ENCODE measurements around the gene COL6A3.

Gene COL6A3

GRCh38 chr2:237438080-237438940 is 24.3 kb upstream of the COL6A3 start:
- no peak for DNase-seq

- no peak for DNase-seq
Measured at GRCh38 chr2:237437566-237437965, 23.6 kb upstream of the COL6A3 start.

GRCh38 chr2:237435844-237436587 is 22.1 kb upstream of the COL6A3 start:
- no peak for DNase-seq

- DNase-seq: peak; percentile 74
Measured at GRCh38 chr2:237434866-237435311, 20.9 kb upstream of the COL6A3 start.

GRCh38 chr2:237433920-237434676 is 20.1 kb upstream of the COL6A3 start:
- DNase-seq: no peak

- peak; percentile 80 for DNase-seq
Measured at GRCh38 chr2:237432484-237433092, 18.6 kb upstream of the COL6A3 start.

DNA sequence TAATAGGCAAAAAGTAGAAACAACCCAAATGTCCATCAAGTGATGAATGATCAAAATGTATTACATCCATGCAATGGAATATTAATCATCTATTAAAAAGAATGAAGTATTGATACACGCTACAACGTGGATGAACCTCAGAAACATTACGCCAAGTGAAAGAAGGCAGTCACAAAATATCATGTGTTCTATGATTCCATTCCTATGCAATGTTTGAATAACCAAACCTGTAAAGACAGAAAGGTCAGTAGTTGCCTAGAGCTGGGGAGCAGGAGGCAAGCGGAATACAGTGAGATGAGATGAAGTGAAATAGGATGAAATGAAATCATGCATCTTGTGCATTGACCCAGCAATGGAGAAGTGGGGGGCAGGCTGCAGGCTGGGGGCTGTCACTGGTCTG is 17.9 kb upstream of the COL6A3 start:
- DNase-seq: no peak

DNA sequence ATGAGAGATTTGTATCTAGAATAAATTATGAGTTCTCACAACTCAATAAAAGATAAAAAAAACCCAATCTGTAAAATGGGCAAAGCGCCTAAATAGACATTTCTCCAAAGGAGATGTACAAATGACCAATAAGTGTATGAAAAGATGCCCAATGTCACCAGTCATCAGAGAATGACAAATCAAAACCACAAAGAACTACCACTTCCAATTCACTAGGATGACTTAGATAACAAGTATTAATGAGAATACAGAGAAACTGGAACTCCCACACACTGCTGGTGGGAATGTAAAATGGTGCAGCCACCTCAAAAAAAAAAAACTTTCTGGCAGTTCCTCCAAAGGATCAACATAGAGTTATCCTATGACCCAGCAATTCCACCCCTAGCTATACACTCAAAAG is 17.4 kb upstream of the COL6A3 start:
- DNase-seq: no peak

DNA sequence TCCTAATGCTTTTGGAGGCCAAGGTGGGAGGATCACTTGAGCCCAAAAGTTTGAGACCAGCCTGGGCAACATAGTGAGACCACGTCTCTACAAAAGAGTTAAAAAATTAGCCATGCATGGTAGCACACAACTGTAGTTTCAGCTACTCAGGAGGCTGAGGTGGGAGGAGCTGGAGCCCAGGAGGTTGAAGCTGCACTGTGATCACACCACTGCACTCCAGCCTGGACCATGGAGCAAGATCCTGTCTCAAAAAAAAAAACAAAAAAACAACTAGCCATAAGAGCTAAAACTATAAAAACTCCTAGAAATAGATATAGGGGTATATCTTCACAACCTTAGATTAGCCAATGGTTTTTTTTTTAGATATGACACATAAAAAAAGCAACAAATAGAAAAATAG is 16.9 kb upstream of the COL6A3 start:
- no peak for DNase-seq

DNA sequence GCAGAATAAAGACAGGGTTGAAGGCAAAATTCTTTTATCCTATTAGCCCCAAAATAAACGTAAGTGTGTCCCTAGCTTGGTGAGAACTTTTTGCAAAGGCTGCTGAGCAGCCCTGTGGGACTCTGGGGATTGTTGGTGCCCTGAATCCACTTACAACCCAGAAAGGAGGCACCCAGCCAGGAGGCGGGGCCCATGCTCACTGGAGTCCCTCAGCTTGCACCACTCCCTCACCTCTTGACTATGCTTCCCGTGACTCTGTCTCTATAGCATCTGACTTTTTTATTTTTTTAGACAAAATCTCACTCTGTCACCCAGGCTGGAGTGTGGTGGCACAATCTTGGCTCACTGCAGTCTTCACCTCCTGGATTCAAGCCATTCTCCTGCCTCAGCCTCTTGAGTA is 15.8 kb upstream of the COL6A3 start:
- no peak for DNase-seq

- DNase-seq: peak; percentile 66
Measured at GRCh38 chr2:237427769-237428506, 14.0 kb upstream of the COL6A3 start.

DNA sequence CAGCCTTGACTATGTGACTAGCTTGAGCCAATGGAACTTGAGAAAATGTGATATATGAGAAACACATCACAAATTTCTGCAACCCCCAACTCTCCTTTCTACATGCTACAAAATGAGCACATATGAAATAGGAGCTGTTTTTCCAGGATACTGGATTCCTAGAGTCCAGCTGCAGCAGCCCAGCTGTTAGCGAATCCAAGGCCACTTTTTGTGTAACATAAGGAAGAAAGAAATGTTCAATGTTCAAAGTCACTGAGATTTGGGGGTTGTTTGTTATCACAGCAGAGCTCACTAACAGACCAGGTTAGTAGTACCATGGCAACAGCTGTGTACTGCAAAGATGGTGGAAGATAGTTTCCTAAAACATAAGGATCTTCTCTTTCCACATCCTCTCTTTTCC is 12.6 kb upstream of the COL6A3 start:
- DNase-seq: no peak

GRCh38 chr2:237425320-237425719 is 11.4 kb upstream of the COL6A3 start:
- no peak for DNase-seq

GRCh38 chr2:237424544-237424943 is 10.6 kb upstream of the COL6A3 start:
- DNase-seq: no peak

GRCh38 chr2:237423891-237424290 is 9.9 kb upstream of the COL6A3 start:
- DNase-seq: no peak

- DNase-seq: no peak
Measured at GRCh38 chr2:237422309-237422708, 8.3 kb upstream of the COL6A3 start.

DNA sequence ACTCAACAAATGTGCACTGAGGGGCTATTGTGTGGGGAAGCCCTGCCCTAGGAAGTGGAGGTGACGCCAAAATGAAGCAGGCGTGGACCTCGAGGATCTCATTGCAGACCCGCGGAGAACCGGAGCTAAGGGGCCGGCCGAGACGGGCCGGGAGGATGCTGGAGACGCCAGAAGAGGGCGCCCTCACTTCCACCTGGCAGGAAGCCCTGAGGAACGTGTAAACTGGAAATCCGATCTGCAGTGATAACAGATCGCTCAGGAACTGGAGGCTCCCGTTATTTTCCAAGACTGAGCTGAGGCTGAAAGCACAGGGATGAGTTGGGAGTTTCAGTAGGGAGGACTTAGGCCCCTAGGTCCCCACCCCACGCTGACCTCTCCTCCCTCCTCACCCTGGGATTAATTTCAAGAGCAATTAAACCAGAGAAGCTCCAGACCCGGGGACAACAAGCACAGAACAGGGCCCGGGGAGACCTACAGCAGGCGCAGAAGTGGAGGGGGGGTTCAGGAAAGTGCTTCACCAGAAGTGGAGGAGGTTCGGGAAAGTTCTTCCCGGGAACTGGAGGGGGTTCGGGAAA is 7.7 kb upstream of the COL6A3 start:
- peak; percentile 81 for DNase-seq

DNA sequence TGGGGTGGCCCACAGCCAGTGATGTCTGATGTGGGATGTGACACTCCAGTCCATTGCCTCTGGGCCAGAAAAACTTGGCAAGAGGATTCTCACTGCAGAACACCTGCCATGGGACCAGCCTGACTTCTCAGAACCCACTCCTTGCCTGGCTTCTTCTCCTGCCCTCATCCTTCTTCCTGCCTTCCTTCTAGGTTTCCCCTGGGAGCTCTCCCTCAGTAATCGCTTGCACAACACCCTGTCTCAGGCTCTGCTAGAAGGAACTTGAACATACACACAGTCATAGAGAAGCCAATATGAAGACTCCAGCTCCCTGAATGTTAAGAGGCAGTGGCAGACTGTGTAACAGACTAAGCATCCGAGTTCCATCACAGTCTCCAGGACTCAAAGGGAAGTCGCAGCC is 4.3 kb upstream of the COL6A3 start:
- no peak for DNase-seq

DNA sequence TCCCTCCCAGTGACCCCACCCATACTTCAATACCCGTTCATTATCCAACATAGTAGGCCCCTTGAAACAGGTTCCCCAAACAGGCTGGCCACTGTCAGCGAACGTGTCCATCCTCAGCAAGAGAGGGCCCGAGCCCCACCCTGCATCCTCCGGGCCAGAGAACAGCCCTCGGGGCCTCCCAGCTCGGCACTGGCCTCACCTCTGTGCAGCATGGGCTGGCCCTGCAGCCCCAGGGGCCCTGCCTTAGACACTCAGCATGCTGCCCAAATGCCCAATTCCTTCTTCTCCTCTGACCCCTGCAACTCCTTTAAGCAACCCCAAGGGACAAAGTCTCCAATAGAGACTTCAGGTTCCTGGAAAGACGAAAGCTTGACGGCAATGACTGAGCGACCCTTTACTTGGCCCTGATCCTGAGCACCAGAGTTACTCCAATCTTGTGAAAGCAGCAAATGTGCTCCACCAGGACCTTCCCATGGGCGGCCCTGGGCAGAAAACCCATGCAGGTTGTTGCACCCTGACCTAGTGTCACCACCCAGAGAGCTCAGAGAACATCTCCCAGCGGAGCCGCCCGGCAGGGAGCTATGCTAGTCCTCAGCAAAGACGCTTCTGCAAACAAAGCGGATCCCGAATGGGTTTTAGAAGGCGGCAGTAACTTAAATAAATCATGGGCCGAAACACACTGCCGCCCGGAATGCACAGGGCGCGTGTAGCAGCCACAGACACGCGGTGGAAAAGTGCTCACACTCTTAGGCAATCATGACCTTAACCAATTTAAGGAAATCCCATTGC is 782 bp downstream of the COL6A3 start:
- no peak for DNase-seq

DNA sequence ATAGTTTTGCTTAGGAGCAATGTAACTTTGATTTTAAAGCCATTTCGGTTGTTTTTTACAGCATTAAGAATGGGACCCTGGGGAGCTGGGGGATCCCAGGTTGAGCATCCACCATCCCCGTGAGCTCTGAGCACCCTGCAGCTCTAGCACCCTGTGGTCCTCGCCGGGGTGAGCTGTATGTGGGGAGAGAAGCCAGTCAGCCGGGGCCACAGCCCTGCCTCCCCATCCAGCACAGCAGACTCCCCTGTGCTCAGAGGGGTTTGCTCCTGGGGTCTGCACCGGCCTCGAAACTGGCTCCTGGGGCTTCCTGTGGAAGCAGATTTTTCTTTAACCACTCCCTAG is 1.3 kb downstream of the COL6A3 start:
- no peak for DNase-seq
